Sigmoid colon (tissue), 7 donors: ENCODE data around the gene BBIP1. TPM values are rescaled to one million over a fixed set of nuclear protein-coding genes. Genes with fewer than 3 reads are reported as not detected.

ENCODE experiments used
- DNase-seq: peaks from one replicate; pipeline ENCODE4 v3.0.0-alpha.2; 2019
- H3K27ac ChIP-seq, 4 donors: fragments of 200-600 bp; sonication (generic); one replicate each; pipeline ENCODE4 v1.5.1; 2016 to 2019; ENCODE audit warnings: mild to moderate bottlenecking in 1 of 4
- H3K27me3 ChIP-seq, 3 donors: fragments of 200-600 bp; sonication (generic); one replicate each; pipeline ENCODE4 v1.5.1; 2019; ENCODE audit warnings: mild to moderate bottlenecking in 1 of 3
- H3K36me3 ChIP-seq, 4 donors: fragments of 200-600 bp; sonication (generic); one replicate each; pipeline ENCODE4 v1.5.1; 2016 to 2019
- H3K4me1 ChIP-seq, 4 donors: fragments of 200-600 bp; sonication (generic); one replicate each; pipeline ENCODE4 v1.5.1; 2017 to 2019
- H3K4me3 ChIP-seq, 4 donors: fragments of 200-600 bp; sonication (generic); one replicate each; pipeline ENCODE4 v1.5.1; 2017 to 2019; ENCODE audit warnings: mild to moderate bottlenecking in 2 of 4, moderate library complexity in 1 of 4
- H3K9me3 ChIP-seq, 4 donors: fragments of 200-600 bp in 3 of 4; sonication (generic) in 3 of 4; one replicate each; pipeline versions ENCODE4 v1.5.1 to v1.6.1; 2013 to 2019
- CTCF ChIP-seq, 4 experiments: fragments of 450-650 bp in 3 of 4; fragments of 200-600 bp in 1 of 4; IDR thresholded peaks; one replicate each; pipeline ENCODE4 v1.5.1; 2016 to 2019; ENCODE audit warnings: antibody characterized with exemption in 4 of 4, mild to moderate bottlenecking in 3 of 4, moderate library complexity in 2 of 4
- EP300 ChIP-seq, 4 donors: sonication (generic); formaldehyde crosslinking; IDR thresholded peaks; one replicate each; pipeline ENCODE4 v1.6.1; 2017; ENCODE audit warnings: antibody characterized with exemption in 4 of 4
- POLR2A ChIP-seq, 2 donors: fragments of 450-650 bp; IDR thresholded peaks; one replicate each; pipeline ENCODE4 v1.6.1; 2016; ENCODE audit warnings: antibody characterized with exemption in 2 of 2, mild to moderate bottlenecking in 2 of 2, moderate library complexity in 2 of 2
- POLR2AphosphoS5 ChIP-seq, 4 donors: sonication (generic); formaldehyde crosslinking; IDR thresholded peaks; one replicate each; pipeline ENCODE4 v1.6.1; 2017; ENCODE audit warnings: antibody characterized with exemption in 4 of 4
- WGBS, 2 donors: extraction: QIAGEN DNeasy Blood & Tissue Kit; methylation state at CpG; one replicate each; pipeline ENCODE4 v1.1.7; 2013; 5-methylcytosine and 5-hydroxymethylcytosine counted together
- intact Hi-C: fragments of 100-400 bp; cut with DNase I; formaldehyde crosslinking; loops from one replicate; pipeline ENCODE4 v1.15.1; 2023
- polyA plus RNA-seq, 3 donors: library from polyadenylated mRNA; stranded (reverse); fragments of 200-250 nt; gene quantifications; one replicate each; pipeline ENCODE4 v1.2.3, GENCODE V29; 2013
- total RNA-seq, 4 donors: library from RNA; depleted of rRNA; stranded (reverse); fragments of >200 nt; gene quantifications; one replicate each; pipeline ENCODE4 v1.1.0, GENCODE V29; 2016
- donor health status: healthy with polysubstance abuse.
- donor health status: Bipolar disorder and iron deficiency.
- donor health status: healthy.

Gene BBIP1
- total and polyA plus RNA-seq, 7 donors = 16.2 to 36.8 (median 21.6) TPM

DNA sequence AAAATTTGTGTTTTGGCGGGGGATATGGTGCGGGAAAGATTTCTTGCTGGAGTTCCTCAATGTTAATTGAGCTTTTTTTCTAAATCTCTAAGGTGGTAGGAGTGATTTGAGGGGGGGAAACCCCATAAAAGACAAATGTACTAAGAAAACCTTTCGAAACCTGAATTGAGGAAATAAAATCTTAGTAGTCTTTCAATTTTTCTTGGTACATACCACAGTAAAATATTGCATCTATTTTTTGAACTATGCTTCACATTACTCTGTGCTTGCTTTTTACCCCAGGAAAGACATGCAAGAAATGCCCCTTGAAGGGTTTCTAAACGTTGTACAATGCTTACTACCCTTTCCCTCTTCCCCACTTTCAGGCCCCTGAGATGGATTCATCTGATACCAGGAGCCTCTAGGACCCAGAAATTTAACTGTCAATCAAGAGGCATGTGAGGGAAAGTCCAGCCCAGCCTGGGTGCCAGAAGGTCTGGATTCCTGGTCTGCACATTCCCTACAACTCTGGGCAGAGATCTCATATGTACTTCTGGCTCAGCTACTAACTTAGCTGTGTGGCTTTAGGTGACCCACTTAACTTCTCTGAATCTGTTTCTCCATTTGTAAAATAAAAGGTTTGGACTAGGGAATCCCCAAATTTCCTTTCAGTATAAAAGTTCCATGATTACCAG, 53.0 kb downstream of the BBIP1 start:
- intact Hi-C loops = no loop called here
- peaks cover 0 to 33% (median 26%) of the 10 kb centered on the region in 4 donors for H3K4me1 ChIP-seq
- peak overlapping the region; percentile 69 to 81 (median 74) for H3K27ac ChIP-seq
- H3K36me3 ChIP-seq = no peaks in the 10 kb centered on the region
- no peaks in the 10 kb centered on the region for H3K9me3 ChIP-seq
- TF ChIP-seq POLR2A (IDR thresholded peaks at IDR 0.05) (no peak), EP300 (IDR thresholded peaks at IDR 0.05) (no peak), CTCF (IDR thresholded peaks at IDR 0.05) (no peak)
- 18 to 22% methylated on average over 4 of the region's 4 CpGs for WGBS, 2 donors
- H3K4me3 ChIP-seq = no peak overlapping the region
- no peak for DNase-seq
- H3K27me3 ChIP-seq = no peaks in the 10 kb centered on the region

- no peak for TF ChIP-seq EP300 (IDR thresholded peaks at IDR 0.05)
- no peak for TF ChIP-seq POLR2AphosphoS5 (IDR thresholded peaks at IDR 0.05)
- no peak for TF ChIP-seq POLR2A (IDR thresholded peaks at IDR 0.05)
- no peak for TF ChIP-seq CTCF (IDR thresholded peaks at IDR 0.05)
- H3K27ac ChIP-seq = peak overlapping the region; percentile 69 to 81 (median 74)
- WGBS, 2 donors = 6 to 24% methylated on average over 6 of the region's 6 CpGs
- H3K4me3 ChIP-seq = no peak overlapping the region
- intact Hi-C loops = no loop called here
- peaks cover 0 to 29% (median 25%) of the 10 kb centered on the region in 4 donors for H3K4me1 ChIP-seq
- H3K27me3 ChIP-seq = no peaks in the 10 kb centered on the region
- no peak for DNase-seq
- H3K36me3 ChIP-seq = no peaks in the 10 kb centered on the region
- H3K9me3 ChIP-seq = no peaks in the 10 kb centered on the region
Observed at GRCh38 chr10:110865186-110865808, 53.7 kb downstream of the BBIP1 start.

- no peak for DNase-seq
- H3K27me3 ChIP-seq = no peaks in the 10 kb centered on the region
- H3K36me3 ChIP-seq = no peaks in the 10 kb centered on the region
- H3K9me3 ChIP-seq = no peaks in the 10 kb centered on the region
- TF ChIP-seq POLR2A (IDR thresholded peaks at IDR 0.05) (no peak), EP300 (IDR thresholded peaks at IDR 0.05) (no peak), CTCF (IDR thresholded peaks at IDR 0.05) (no peak), POLR2AphosphoS5 (IDR thresholded peaks at IDR 0.05) (no peak)
- peak overlapping the region; percentile 69 to 81 (median 74) for H3K27ac ChIP-seq
- H3K4me1 ChIP-seq = peaks cover 0 to 32% (median 25%) of the 10 kb centered on the region in 4 donors
- intact Hi-C loops = no loop called here
- 10 to 17% methylated on average over 6 of the region's 6 CpGs for whole genome bisulfite sequencing, 2 donors
- H3K4me3 ChIP-seq = no peak overlapping the region
Observed at GRCh38 chr10:110864662-110865140, 54.3 kb downstream of the BBIP1 start.

- no peak for DNase-seq
- intact Hi-C loops = no loop called here
- Histone ChIP-seq H3K4me3 (no peak overlapping the region), H3K9me3 (no peaks in the 10 kb centered on the region), H3K27ac (peak overlapping the region; percentile 69 to 81 (median 74)), H3K36me3 (no peaks in the 10 kb centered on the region), H3K27me3 (no peaks in the 10 kb centered on the region), H3K4me1 (peaks cover 0 to 37% (median 30%) of the 10 kb centered on the region in 4 donors)
- TF ChIP-seq CTCF (IDR thresholded peaks at IDR 0.05) (no peak), POLR2A (IDR thresholded peaks at IDR 0.05) (no peak), POLR2AphosphoS5 (IDR thresholded peaks at IDR 0.05) (no peak), EP300 (IDR thresholded peaks at IDR 0.05) (no peak)
- WGBS, 2 donors = 93 to 94% methylated on average over 2 of the region's 2 CpGs
Observed at GRCh38 chr10:110863956-110864355, 55.0 kb downstream of the BBIP1 start.
